ENCODE measurements around the gene PLEKHA7. TPM values are rescaled to one million over a fixed set of nuclear protein-coding genes. Genes with fewer than 3 reads are reported as not detected.
"Not testable (repeated sequence)": the region's sequence is repeated elsewhere in the genome, so short reads cannot be mapped to it uniquely, and the experiment has no call there.

Gene PLEKHA7
- total RNA-seq, 1 donor from 2014 or later = 4.3 TPM

DNA sequence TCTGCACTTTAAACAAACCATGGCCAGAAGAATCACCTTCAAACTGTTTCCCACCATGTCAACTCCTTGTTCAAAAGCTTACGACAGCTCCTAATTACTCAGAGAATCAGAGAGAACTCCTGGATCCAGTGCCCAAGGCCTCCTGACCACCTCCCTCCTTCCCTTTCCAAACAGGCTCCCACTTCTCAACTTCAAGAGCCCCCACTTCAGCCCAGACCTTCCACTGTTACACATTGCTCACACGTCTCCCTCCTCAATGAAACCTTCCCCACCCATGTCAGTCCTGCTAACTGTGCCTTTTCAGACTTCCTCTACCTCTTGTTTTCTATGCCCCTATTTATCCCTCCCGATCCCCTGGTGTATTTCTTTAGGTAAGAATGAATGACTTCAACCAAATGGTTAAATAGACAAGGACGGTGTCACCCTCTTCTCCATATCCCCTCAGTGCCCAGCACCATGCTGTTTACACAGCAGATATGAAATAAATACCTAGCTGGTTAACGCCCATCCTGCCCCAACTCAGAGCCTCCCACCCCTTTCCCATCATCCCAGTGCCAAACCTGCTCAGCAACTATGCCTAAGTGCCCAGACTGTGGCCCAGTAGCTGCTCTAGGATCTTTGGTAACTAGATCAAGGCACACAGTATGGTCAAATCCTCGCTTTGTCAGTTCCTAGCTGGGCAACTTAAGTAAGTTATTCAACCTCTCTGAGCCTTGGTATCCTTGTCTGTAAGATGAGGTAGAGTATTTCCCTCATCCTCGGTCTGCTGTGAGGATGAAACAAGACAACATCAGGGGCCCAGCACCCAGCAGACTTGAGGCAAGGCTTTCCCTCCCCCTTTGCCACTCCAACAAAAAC, 36.8 kb downstream of the PLEKHA7 start:
- no peak for DNase-seq

DNA sequence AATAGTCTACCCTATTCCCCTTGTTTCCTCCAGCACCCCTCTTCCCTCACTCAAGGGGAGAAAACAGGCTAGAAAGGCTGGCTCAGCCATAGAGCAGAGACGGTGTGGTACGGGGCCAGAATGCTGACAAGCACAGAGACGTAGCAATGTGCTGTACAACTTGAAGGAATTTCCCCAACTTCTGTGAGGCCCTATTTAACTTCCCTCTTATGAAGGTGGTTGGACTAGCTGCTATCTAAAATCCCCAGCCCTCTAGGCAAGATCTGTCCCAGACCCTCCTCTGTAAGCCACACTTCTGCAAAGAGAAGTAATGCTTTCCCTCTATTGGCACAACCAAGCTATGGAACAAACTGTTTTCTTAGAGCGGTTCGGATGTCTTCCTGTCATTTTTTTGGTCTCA, 37.8 kb downstream of the PLEKHA7 start:
- no peak for DNase-seq

DNA sequence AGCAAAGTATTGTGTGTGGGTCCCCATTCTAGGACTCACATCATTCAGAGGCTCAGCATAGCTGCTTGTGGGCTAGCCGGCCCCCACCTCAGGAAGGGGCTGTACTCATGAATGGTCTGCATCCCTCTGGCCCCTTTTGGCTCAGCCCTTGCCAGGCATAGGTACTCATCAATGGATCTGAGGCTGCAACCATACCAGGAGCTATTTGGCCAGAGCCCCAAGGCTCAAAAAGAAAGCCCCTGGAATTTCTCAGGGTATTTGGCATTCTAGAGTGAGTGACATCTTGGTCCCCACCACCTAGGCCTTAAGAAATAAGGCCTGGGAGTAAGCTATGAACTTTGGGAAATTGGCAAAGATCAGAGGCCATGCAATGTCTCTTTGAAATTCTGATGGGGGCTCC, 38.3 kb downstream of the PLEKHA7 start:
- DNase-seq = no peak

DNA sequence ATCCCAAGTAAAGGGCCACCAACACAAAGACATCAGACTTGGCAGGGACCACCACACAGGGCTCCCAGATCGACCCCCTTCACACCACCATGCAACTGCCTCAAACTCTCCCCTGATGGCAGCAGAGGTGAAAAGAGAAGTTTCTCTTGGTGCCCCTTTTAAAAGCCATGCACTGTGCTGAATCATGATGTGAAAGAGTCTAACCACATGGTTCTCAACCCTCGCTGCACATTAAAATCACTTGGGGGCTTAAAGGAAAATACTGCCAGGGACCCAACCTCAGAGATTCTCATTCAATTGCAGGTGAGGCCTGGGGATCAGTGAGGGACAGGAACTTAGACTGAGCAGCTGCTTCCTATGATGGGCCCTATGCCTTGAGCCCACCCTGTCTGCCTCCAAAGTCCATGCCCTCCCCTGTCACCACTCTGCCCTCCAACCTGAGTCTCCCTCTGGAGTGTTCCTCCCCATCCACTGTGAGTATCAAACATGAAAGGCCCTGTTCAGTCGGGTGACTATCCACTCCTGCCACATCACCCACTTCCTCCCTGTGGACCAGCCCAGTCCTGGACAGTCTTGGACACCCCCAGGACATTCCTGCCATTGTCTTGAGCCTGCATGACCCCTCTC, 40.8 kb downstream of the PLEKHA7 start:
- no peak for DNase-seq

DNA sequence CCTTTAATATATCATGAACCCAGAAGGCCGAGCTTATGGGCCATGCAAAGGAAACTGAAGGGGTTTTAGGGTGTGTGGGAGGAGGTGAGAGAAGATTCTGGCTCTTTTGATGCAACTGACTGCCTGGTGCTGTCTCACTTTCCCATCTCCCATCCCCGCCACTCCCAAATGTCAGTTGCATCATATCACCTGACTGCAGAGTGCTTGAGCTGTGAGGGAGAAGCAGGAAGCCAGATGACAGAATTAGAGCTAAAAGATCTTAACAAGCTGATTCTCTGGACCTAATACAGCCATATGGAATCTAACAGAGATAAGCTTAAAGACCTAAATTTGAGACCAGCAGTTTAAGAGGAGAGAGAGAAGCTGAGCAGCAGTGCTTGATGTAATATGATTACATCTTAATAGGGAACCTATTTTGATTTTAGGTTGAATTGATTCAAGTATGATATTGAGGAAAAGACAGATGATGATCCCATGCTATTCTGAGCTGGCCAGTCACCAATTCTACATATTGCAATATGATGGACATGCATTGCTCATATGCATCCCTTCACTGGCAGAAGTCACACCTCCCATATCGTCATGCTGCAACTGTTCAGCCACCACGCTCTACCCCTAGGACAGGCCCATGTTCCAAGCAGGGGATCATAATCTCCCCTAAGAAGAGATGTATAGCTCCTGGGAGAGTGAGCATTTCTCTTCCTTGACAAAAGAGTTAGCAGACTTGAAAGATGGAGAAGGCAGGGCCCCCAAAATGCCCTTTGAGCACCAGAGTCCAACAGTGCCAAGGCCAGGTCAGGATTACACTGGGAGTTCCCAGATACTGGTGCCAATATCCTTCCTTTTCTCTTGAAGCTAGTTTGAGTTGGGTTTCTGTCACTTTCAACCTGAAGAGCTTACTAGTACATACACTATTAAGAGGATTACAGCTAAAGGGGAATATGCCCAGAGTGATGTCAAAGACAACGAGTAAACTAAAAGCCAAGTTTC, 44.9 kb downstream of the PLEKHA7 start:
- DNase-seq = no peak

DNA sequence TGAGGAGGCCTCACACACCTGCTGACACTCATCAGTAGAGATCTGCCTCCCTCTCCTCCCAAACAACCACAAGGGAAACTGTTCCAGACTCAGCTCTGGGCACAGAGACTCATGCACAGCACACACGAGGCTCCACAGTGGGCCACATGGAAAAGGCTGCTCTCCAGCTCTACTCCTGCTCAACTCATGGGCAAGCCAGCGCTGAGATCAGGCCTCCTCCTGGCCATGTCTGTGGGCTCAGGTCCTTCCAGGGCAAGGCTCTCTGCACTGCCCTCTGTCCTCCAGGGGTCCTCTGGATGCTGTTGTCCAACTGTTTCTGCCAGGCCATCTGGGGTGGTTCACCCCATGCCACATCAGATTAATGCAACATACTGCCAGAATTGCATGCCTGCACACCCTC, 46.0 kb downstream of the PLEKHA7 start:
- no peak for DNase-seq

DNA sequence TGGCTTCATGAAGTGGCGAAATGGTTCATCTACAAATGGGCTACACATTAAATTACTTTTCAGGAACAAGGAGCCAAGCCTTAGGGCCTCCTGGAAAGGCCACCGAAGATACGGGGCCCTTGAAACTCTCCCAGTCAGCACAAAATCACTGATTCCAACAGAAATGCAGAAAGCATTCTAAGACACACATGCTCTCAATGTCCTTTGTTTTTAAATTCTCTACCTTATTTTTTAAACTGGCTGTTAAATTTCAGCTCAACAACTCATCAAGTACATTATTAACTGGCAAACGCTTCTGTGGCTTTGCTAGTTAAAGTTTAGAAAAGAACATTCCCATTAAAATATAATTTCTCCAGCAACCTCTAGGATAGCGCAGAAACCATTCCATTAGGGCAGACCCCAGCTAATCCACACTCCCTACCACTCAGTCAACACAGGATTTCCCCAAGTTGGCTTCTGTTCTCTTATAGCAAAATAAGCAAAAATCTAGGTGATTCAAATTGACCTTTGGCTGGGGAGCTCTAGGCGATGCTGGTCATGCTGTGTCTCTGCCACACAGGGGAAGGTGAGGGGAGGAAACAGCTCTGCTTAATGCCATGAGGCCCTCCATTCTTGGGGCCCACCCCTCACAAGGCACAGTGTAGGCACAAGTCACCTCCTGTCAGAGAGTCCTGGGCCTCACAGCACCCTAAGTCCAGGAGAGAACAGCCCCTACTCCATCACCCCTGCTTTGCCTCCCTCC, 47.1 kb downstream of the PLEKHA7 start:
- DNase-seq = no peak

DNA sequence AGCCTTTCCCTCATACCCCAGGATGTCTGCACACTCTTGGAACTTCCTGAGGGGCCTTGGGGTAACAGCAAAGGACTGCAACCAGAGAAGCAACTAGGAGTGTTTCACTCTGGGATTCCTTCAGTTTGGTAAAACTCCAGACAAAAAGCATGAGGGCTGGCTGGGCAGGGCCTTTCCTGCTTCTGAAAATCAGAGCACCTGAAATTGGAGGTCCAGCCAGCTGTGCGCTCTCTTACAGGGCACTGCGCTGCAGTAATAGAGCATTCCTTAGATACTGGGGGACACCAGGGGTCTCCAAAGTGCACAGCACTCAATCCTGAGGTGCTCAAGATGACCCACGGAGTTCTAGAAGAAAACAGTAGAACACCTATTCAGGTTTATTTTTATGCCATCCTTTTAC, 49.7 kb downstream of the PLEKHA7 start:
- DNase-seq = no peak

DNA sequence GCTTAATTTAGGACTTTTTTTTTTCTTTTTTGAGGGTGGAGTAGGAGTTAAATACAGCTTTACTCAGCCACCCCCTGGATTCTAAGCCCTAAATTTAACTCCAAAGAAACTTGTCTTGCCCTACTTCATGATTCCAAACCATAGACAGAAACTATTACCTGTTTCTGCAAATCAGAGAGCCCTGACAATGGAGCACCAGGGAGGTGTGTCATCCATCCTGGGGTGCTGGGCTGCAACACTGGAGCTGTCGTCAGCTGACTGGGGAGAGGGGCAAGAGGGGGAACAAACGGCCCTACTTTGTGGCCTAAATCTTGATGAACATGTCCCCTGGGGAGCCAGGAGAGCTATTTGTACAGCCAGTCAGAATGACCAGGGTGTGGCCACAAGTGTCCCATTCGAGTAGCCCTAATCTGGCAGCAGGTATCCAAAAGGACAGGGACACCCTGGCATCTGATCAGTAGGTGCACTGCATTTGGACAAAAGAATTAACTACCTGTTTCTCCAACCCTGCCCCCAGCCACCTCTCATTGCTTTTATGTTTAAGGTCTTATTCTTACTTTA, 50.8 kb downstream of the PLEKHA7 start:
- no peak for DNase-seq

DNA sequence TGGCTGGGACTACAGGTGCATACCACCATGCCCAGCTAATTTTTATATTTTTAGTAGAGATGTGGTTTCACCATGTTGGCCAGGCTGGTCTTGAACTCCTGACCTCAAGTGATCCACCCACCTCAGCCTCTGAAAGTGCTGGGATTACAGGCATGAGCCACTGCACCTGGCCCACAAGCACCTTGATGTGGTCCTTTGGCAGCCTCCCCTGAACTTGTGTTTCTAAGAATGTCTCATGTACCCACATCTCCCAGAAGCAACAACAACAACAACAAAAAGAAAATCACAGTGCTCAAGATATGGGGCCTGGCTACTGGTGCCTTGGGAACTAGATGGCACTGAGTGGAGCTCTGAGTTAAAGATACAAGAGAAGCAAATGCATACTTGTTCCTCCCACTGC, 51.6 kb downstream of the PLEKHA7 start:
- DNase-seq = not testable (repeated sequence)

DNA sequence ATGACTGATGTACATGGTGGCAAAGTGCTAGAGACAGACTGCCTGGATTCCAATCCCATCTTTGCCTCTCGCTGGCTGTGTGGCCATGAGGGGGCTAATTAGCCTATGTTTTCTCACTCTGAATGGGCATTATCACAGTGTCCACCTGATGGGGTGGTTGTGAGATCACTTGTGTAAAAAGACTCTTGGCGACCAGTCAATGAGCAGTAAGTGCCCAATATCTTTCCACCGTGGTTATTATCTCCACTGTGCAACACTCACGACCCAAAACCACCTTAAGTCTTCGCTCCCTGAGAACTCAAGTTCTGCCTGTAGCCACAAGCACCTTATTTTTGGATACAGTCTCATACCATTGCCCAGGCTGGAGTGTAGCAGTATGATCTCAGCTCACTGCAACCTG, 52.1 kb downstream of the PLEKHA7 start:
- DNase-seq = no peak

DNA sequence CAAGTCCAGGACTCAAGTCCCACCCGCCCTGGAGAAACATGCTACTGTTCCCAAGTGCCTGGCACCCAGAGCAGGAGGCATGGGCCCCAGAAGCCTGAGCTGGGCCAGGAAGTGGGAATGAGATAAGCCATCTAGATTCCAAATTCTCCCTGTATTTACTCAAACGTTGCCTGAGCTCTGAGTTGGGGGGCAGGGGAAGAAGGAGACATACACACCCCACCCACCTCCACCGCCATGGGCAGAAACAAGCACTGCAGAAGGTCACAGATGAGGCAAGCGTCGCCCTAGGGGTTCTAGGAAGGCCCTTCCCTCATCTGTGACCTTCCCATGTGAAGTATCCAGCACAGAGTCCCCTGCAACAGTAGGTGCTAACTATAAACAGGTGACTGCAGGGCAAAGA, 54.0 kb downstream of the PLEKHA7 start:
- DNase-seq = no peak

DNA sequence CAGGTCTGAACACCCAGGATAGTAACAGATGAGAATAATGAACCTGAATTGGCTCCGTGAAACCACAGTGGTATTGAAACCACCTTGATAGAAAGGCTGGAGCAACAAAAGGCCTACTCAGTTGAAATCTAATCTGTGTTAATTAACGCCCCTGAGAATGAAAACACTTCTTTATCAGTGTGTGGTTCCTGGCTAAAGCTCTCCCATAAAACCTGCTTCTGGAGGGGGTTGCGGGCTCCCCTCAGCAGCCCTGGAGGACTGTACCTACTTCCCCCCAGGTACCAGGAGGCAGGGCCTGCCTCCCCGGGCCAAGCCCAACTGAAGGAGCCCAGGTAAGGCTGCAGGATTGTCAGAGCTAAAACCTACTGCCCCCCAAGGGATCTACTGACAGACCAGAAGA, 54.6 kb downstream of the PLEKHA7 start:
- DNase-seq = no peak

DNA sequence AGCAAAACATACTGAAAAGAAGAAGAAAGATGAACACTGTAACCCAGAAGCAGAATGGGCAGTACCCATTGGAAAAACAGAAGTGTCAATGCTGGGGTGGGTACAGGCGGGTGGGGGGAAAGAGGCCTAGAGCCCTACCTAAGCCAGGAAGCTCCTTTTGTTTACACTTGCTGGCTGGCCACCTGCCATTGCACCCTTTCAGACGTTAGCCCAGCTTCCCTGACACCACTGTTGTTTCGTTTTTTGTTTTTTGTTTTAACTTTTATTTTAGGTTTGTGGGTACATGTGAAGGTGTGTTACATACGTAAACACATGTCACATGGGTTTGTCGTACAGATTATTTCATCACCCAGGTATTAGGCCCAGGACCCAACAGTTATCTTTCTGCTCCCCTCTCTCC, 55.4 kb downstream of the PLEKHA7 start:
- no peak for DNase-seq

DNA sequence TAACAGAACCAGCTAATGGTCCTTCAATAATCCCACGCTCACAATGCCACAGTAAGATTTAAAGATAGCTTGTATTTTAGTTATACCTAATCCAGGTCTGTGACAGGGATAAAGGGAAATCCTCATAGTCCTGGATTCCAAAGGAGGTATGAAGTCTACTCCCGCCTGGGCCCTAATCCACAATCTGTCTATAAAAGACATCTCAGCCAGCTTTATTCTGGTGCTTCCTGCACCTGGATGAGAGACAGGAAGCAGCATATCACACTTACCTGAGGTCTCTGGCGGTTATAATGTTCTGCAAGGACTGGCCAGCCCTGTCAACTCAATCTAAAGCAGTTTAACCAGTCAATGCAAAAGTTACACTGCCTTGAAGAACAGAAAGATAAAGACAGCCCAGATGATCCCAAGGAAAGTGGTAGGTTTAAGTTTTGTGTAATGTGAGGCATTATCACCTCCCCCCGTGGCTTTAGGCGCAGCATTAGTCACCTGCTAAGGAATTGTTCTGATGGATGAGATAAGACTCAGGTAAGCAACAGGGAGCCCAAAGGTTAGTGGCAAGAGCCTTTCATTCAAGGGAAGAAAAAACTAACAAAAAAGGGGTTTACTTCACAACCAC, 57.6 kb downstream of the PLEKHA7 start:
- no peak for DNase-seq

DNA sequence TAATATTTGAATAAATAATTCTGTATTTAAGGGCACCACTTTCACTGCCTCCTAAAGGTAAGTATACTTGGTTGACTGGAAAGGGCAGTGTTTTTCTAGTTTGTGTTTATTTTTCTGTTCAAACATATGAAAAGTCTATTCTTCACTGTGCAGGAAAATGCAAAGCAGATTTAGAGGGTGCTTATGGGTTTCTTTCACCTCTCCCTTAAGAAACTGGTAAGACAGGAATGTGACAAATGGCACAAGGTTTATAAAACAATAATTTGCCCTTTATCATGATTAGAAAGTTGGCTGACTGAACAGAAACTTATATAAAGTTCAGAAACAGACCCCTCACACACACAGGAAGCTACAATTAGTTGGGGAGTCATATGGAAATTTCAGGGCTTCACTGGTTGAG, 60.6 kb downstream of the PLEKHA7 start:
- DNase-seq = no peak

DNA sequence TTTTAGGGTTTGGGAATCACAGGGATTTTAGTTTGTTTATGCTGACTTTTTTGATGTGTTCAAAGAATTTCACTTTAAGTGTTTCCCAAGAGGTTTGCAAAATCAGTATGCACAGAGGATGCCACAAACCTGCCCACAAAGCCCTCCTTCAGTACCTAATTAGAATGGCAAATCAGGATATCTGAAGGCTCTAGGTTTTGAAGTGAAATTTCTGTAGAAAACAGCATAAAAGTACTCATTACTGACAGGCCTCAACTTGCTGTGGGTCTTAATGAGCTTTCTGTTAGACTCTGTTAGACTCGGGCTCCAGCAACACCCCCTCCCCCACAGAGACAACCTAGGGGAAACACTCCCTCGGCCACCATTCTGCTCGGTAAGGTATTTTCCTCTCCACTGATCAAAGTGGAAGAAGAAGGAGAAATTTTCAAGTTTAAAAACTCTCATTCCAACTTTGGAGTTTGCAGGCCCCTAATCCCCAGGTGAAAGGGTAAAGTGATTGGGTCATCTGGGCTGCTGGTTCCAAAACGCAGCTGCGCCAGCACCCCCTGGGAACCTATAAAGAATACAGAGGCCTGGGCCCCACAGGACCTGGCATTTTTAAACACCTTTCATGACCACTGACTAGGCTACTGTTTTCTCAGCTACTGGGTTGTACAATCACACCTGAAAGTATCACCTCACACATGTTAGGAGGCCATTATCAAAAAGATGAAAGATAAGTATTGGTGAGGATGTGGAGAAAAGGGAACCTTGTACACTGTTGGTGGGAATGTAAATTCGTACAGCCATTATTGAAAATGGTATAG, 67.5 kb downstream of the PLEKHA7 start:
- DNase-seq = no peak

DNA sequence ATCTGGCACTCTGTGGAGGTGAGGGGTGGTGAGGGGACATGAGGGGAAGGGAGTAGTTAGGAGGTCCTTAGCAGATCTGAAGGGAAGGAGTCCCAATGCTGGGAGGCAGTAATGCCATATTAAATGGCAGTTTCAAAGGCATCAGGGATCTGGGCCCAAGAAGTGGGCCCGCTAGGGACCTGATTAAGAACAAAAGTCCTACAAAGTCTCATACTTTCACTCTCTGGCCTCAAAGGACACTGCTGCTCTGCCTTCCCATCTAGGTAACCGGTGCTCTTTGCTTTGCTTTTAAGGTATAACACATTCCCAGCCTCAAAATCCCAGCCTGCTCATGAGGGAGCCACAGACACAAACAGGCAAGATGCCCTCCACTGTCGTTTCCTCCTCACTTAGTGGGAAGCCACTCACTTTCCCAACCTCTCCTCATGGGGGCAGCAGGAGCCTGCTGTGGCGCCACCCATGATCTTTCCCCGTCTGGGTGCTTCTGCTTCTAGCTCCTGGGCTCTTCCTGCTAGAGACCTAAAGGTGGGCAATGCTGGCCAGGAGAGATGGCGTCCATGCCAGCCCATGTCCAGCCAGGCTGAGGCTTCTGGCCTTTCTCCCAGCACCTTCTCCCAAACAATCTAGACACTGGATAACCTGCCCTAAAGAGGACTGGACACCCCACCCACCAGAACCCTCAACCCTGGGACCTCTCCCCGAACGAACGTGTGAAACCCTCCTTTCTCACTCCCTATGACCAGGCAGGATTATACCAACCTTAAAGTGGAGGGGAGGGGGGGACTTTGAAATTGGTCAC, 68.3 kb downstream of the PLEKHA7 start:
- DNase-seq = peak; percentile 71

DNA sequence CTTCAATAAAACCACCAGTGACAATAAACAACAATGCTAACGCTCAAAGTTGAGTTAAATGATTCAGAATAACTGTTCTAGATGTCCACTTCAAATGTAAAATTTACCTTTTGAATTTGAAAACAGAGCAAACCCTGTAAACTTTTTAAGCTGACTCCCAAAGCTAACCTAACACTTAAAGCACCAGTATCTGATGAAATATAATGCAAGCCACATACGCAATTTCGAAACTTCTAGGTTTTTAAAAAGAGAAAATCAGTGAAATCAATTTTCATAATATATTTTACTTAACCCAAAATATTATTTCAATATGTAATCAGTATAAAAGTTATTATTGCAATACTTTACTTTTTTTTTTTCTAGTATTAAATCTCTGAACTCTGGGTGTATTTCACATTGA, 71.3 kb downstream of the PLEKHA7 start:
- DNase-seq = no peak

DNA sequence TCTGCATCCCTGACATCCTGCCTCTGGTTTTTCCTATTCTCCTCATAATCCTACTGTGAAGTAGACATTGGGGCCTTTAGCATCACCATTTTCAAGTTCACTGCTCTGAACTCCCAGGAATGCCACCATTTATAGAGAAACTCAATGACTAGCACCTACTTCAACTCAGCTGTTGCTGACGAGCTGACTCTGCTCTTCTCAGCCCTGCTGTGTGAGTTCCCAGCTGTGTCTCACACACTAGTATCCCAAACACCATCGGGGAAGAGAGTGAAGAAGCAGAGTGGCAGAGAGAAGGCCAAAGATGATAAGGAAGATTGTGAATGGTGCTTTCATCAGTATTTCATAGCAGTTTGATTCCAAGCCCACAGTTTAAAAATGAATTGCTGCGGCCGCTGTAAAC, 71.9 kb downstream of the PLEKHA7 start:
- DNase-seq = no peak

Measured in dermis blood vessel endothelial cell (primary cell).